Muscle layer of duodenum (tissue), 2 donors: Measurements from ENCODE around the gene LOXL3.

ENCODE experiments used
- H3K27ac ChIP-seq: one replicate; pipeline ENCODE4 v1.7.0; 2013; ENCODE audit warnings: mild to moderate bottlenecking, low read length
- H3K27me3 ChIP-seq: one replicate; pipeline ENCODE4 v1.7.0; 2013; ENCODE audit warnings: low read depth, mild to moderate bottlenecking, control low read depth, low read length
- H3K36me3 ChIP-seq, 2 donors: one replicate each; pipeline ENCODE4 v1.7.0; 2013; ENCODE audit warnings: low read length in 2 of 2, control low read depth in 1 of 2, mild to moderate bottlenecking in 1 of 2; ENCODE audit not compliant: insufficient read depth in 2 of 2, control insufficient read depth in 1 of 2
- H3K4me1 ChIP-seq, 2 donors: one replicate each; pipeline ENCODE4 v1.7.0; 2013; ENCODE audit warnings: low read length in 2 of 2, mild to moderate bottlenecking in 2 of 2, control low read depth in 1 of 2, moderate library complexity in 1 of 2; ENCODE audit not compliant: insufficient read depth in 2 of 2, control insufficient read depth in 1 of 2
- H3K4me3 ChIP-seq, 2 donors: one replicate each; pipeline ENCODE4 v1.7.0; 2013; ENCODE audit warnings: low read length in 2 of 2, low read depth in 1 of 2, mild to moderate bottlenecking in 1 of 2
- H3K9me3 ChIP-seq, 2 donors: one replicate each; pipeline ENCODE4 v1.7.0; 2013; ENCODE audit warnings: low read length in 2 of 2, control low read depth in 1 of 2, mild to moderate bottlenecking in 1 of 2; ENCODE audit not compliant: control insufficient read depth in 1 of 2
- donor health status: healthy.

Gene LOXL3

DNA sequence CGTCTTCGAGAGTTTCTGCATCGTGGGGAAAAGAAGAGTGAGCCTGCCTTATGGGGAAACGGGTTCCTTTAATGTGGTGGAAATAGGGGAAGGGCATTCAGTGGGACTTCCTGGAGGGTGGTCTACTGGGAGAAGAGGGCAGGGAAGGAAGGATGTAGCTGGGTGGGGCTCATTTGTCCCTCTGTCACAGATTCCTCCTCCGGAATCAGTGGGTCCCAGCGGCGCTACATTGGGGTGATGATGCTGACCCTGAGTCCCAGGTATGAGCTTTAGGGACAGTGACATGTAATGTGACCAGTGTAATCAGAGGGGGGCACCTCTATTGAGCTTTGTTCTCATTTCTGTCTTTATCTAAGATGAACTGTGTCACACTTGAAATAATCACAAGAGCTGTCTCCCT lies 22.1 kb downstream of the LOXL3 start:
- peaks cover 15 to 29% of the 10 kb centered on the region in 2 donors for H3K36me3 ChIP-seq
- H3K27me3 ChIP-seq = no peaks in the 10 kb centered on the region
- H3K27ac ChIP-seq = no peak overlapping the region
- H3K4me3 ChIP-seq = peak overlapping the region in 1 of 2 donors; percentile 96
- peaks cover 16 to 25% of the 10 kb centered on the region in 2 donors for H3K4me1 ChIP-seq
- H3K9me3 ChIP-seq = no peaks in the 10 kb centered on the region

DNA sequence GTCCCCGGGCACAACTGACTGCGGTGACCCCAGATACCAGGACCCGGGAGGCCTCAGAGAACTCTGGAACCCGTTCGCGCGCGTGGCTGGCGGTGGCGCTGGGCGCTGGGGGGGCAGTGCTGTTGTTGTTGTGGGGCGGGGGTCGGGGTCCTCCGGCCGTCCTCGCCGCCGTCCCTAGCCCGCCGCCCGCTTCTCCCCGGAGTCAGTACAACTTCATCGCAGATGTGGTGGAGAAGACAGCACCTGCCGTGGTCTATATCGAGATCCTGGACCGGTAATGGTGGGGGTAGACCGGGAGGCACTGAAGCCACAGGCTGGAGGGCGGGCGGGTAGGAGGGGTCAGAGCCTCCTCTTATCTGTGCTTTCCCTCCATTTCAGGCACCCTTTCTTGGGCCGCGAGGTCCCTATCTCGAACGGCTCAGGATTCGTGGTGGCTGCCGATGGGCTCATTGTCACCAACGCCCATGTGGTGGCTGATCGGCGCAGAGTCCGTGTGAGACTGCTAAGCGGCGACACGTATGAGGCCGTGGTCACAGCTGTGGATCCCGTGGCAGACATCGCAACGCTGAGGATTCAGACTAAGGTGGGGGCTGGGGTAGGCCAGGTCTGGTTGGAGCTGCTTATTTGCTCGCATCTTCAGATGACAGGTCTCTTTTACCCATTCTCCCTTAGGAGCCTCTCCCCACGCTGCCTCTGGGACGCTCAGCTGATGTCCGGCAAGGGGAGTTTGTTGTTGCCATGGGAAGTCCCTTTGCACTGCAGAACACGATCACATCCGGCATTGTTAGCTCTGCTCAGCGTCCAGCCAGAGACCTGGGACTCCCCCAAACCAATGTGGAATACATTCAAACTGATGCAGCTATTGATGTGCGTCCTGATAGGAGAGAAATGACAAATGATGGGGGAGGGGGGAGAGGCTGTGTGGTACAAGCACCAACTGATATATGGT lies 23.2 kb downstream of the LOXL3 start:
- Histone ChIP-seq H3K4me3 (peak overlapping the region; percentile 96 to 99), H3K9me3 (no peaks in the 10 kb centered on the region), H3K27ac (peak overlapping the region; percentile 70), H3K36me3 (peaks cover 18 to 40% of the 10 kb centered on the region in 2 donors), H3K27me3 (no peaks in the 10 kb centered on the region), H3K4me1 (peaks cover 16 to 25% of the 10 kb centered on the region in 2 donors)

DNA sequence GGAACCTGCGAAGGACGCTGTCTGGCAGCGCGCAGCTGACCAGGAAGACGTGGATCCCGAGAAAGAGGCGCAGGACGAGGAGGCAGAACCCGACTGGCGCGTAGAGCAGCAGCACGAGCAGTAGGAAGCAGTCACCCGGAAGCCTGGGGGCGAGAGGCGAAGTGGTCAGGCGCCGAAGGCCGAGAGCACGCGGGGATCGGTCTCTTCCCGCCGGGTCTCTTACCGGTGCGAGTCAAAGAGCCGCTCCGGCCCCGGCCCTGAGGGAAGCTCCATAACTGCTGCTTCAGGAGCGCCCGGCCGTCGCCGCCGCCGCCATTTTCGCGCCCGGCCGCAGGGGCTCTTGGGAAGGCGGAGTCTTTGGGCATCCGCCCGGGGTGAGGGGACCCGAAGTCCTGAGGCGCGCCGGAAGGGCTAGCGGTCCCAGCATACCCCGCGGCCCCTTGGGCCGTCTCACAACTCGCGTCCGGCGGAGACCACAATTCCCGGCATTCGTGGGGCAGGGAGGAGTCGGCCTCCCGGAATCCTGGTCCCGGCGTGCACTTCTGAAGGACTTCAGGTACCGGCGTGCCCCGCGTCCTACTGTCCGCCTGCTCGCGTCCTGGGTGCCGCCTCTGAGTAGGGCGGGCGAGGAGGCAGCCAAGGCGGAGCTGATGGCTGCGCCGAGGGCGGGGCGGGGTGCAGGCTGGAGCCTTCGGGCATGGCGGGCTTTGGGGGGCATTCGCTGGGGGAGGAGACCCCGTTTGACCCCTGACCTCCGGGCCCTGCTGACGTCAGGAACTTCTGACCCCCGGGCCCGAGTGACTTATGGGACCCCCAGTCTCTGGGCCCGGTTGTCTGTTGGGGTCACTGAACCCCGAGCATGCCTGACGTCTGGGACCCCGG lies 24.1 kb downstream of the LOXL3 start, which contains the start of the genes AUP1 and HTRA2:
AUP1 (minus strand) TSS at position 350 of the 882 bp plus-strand sequence; CDS start at position 273, 77 bp downstream.
HTRA2 (plus strand) TSS at position 577 of the 882 bp plus-strand sequence; CDS start at position 651, 74 bp downstream.
- Histone ChIP-seq H3K27ac (peak within 1 kb of the TSS; percentile 81), H3K4me3 (peak within 1 kb of the TSS; percentile 96 to 99), H3K9me3 (no peaks in the 10 kb centered on the region), H3K27me3 (no peaks in the 10 kb centered on the region), H3K4me1 (peaks cover 16 to 25% of the 10 kb centered on the region in 2 donors), H3K36me3 (peaks cover 18 to 42% of the 10 kb centered on the region in 2 donors)

- H3K27me3 ChIP-seq = no peaks in the 10 kb centered on the region
- H3K36me3 ChIP-seq = peaks cover 18 to 42% of the 10 kb centered on the region in 2 donors
- H3K9me3 ChIP-seq = no peaks in the 10 kb centered on the region
- H3K4me3 ChIP-seq = peak overlapping the region; percentile 96 to 99
- H3K27ac ChIP-seq = peak overlapping the region; percentile 81
- H3K4me1 ChIP-seq = peaks cover 16 to 25% of the 10 kb centered on the region in 2 donors
These were observed 25.0 kb downstream of the LOXL3 start for GRCh38 chr2:74528600-74529356.

DNA sequence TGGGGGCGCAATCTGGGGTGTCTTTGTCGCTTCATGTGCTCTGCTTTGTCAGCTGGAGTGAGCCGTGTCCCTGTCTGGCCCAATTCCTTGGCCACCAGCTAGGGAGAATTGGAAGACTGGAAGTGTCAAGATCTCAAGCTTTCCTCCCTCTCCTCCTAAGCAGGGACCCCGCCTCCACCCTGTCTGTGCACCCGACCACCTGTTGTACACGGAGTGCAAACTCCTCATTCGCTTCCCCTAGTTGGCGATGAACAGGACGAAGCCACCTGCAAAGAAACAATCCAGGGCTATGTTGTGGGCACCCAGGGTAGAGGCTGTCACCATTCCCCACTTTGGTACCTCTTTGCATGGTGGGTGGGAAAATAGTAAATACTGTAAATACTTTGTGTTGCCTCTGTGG lies 26.0 kb downstream of the LOXL3 start:
- Histone ChIP-seq H3K27me3 (no peaks in the 10 kb centered on the region), H3K36me3 (peaks cover 13 to 35% of the 10 kb centered on the region in 2 donors), H3K4me1 (peaks cover 16 to 25% of the 10 kb centered on the region in 2 donors), H3K27ac (no peak overlapping the region), H3K9me3 (no peaks in the 10 kb centered on the region), H3K4me3 (no peak overlapping the region)

- Histone ChIP-seq H3K4me1 (peaks cover 16 to 25% of the 10 kb centered on the region in 2 donors), H3K9me3 (no peaks in the 10 kb centered on the region), H3K36me3 (peaks cover 13 to 30% of the 10 kb centered on the region in 2 donors), H3K27me3 (no peaks in the 10 kb centered on the region), H3K4me3 (no peak overlapping the region), H3K27ac (no peak overlapping the region)
These were observed 27.0 kb downstream of the LOXL3 start for GRCh38 chr2:74526649-74527230.

GRCh38 chr2:74525717-74526648 lies 27.8 kb downstream of the LOXL3 start, which contains the start of gene DQX1:
Gene DQX1 (minus strand): TSS chr2:74526231. CDS start chr2:74525729, 502 bp downstream.
- Histone ChIP-seq H3K4me1 (peaks cover 10 to 17% of the 10 kb centered on the region in 2 donors), H3K27ac (peak within 1 kb of the TSS; percentile 74), H3K4me3 (peak within 1 kb of the TSS in 1 of 2 donors; percentile 21), H3K9me3 (no peaks in the 10 kb centered on the region), H3K36me3 (peaks cover 13 to 30% of the 10 kb centered on the region in 2 donors), H3K27me3 (no peaks in the 10 kb centered on the region)

- peaks cover 13 to 30% of the 10 kb centered on the region in 2 donors for H3K36me3 ChIP-seq
- H3K27me3 ChIP-seq = no peaks in the 10 kb centered on the region
- peaks cover 6 to 13% of the 10 kb centered on the region in 2 donors for H3K4me1 ChIP-seq
- no peaks in the 10 kb centered on the region for H3K9me3 ChIP-seq
- H3K27ac ChIP-seq = peak overlapping the region; percentile 74
- H3K4me3 ChIP-seq = peak overlapping the region in 1 of 2 donors; percentile 21
These were observed 28.6 kb downstream of the LOXL3 start for GRCh38 chr2:74524955-74525716.

DNA sequence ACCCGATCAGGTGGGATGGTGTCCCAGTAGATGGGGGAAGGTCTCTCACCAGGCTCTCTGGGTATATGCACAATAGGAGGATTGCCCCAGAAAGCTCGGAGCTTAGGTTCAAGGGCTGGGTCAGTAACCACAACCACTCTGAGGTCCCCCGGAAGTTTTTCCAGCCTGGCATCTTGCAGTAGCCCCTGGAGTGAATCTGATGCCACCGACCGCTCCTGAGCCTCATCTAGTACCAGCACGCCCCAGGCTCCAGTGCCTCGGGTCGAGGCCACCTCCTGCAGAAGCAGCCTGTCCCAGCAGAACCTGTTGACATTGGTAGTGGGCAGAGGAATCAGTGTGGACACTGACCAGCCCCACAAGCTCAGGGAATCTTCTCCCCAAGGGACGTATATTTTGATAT lies 29.7 kb downstream of the LOXL3 start:
- H3K9me3 ChIP-seq = no peaks in the 10 kb centered on the region

More for the DNA sequence above, 29.7 kb downstream of the LOXL3 start:
- H3K27ac ChIP-seq = no peak overlapping the region
- no peak overlapping the region for H3K4me3 ChIP-seq
- peaks cover under 1% of the 10 kb centered on the region for H3K27me3 ChIP-seq
- peaks cover 6 to 13% of the 10 kb centered on the region in 2 donors for H3K4me1 ChIP-seq
- peaks cover 13 to 30% of the 10 kb centered on the region in 2 donors for H3K36me3 ChIP-seq
